Activated CD4-positive, CD25-positive, alpha-beta regulatory T cell treated with anti-CD3 and anti-CD28 coated beads, Interleukin-2, amount 50 U/mL, for 16 hours (primary cell): ENCODE results near the gene BEST2.
A peak's percentile ranks its signal among the peaks of the same experiment; 100 is the strongest.

Experiments used
- DNase-seq: peaks from one replicate; pipeline ENCODE4 v3.0.0-alpha.2; 2020; ENCODE audit warnings: low read depth, low spot score

The BEST2 gene

DNA sequence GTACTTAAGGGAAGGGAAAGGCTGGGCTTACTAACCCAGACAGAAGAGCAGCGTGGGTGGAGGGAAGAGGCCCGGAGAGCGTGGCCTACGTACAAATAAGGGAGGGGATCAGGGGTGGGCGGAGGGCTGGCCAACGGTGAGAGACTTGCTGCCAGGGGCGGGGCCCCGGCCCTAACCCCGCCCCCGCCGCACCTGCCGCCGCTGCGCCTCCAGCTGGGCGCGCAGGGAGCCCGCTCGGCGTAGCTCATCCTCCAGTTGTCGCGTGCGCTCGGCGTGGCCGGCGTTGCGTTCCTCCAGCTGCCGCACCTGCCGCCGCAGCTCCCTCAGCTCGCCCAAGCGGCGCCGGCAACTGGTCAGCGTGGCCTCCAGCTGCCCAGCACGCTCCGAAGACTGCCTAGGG is 18.1 kb downstream of the BEST2 start:
- no peak for DNase-seq

DNA sequence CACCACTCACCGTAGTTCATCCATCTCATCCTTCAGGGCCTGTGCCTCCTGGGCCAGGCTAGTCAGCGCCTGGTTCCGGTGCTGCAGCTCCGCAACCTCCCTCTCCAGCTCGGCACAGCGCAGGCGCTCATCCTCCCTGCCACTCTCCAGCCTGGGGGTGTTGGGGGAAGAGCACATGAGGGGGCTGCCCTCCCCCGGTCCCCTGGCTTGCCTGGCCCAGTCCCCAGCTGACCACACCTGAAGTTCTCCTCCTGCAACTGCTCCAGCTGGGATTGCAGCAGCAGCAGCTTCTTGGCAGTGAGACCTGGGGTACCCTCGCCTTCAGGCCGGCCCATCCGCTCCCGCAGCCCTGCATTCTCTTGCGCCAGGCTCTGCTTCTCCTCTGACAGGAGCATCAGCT is 19.3 kb downstream of the BEST2 start:
- DNase-seq = no peak

DNA sequence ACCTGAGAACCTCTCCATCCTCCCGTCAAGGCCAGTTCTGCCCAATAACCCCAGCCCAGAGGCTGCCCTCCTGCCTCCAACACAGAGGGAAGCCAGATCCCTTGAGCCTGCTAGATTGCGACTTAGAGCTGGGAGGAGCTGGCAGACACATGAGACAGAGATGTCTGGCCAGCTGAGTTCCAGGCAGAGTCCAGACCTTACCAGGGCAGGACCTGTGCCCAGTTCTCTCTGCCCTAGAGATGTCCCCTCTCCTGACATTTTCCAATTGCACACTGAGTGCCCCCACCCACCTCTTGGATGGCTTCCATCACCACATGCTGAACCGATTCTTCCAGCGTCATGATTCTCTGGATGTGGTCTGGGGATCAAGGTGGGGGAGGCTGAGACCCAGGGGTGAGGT is 20.7 kb downstream of the BEST2 start:
- DNase-seq = no peak

DNA sequence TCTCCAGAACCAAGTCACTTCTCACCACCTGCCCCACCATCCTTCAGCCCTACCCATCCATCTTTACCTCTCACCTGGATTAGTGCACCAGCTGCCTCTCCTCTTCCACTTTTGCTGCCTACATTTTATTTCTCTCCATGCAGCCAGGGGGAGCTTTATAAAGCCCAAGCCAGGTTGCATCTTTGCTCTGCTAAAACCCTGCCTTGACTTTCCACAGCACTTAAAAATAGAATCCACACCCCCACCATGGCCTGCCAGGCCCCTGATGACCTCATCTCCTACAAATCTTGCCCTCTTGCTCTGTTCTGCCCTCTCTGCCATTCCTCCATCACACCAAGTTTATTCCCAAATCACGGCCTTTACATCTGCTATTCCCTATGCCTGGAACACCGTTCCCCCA is 22.0 kb downstream of the BEST2 start:
- DNase-seq = no peak

DNA sequence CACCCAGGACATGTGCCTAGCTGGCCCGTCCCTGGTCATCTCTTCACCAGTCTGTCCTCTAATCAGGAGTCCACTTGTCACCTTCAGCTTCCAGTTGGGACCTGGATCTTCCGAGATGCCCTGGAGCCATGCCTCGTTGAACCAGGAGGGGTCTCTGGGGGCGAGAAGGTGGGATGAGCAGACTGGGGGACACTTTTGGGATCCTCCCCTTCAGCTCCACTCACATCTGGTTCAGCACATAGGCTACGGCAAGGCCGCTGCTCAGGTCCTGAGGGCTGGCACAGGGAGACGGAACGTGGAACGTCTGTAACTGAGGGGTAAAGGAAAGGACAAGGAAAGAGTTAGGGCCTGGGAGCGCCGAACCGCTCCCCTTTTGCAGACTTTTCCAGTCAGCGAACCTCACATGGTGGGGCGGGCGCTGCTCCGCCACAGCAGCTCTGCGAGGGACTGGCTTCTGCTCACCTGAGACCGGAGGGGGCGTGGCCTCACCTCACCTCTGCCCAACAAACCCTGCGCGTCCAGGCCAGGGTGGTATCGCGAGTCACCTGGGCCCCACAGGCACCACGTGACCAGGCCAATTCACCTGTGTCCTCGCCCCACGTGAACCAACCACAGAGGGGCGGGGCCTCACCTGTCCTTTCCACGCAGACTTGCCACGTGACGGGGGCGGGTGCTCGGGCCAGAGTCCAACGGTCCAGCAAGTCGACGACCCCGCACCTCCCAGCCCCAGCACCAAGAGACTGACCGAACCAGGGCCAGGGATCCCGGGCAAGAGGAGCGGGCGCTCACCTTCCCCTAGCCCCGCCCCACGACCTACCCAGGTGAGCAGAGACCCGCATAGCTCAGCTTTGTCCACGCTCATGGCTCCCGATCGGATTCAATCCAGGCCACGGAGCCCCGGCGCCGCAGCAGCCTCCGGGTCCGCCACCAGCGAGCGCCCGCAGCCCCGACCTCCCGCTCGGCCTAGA is 23.3 kb downstream of the BEST2 start, which contains the start of gene HOOK2:
Gene HOOK2 (minus strand): TSS at position 965 of the 968 bp plus-strand sequence. CDS start 103 bp downstream, at position 862.
- DNase-seq = no peak

DNA sequence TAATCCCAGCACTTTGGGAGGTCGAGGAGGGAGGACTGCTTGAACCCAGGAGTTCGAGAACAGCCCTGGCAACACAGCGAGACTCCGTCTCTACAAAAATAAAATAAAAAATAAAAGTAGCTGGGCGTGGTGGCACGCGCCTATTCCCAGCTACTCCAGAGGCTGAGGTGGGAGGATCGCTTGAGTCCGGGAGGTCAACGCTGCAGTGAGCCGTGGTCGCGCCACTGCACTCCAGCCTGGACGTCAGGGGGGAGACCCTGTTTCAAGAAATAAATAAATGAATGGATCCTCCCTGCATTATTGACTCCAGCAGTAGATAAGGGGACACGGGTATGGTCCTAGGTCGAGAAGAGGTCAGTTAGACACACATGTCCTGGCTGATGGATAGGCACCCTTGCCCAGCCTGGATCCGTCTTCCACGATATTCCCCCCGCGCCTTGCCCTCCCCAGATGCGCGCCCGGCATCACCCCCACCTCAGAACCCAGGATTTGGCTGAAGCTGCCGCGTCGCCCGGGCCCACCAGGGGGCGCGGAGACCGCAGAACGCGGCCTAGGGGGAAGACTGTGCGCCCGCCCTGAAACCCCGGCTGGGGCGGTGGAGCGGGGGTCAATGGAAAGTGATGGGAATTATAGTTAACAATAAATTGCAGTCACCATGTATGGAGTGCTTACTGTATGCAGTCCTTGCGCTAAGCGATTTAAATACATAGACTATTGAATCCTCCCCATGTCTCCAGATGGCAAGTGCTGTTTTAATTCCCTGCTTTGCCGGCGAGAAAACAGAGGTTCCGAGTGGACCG is 25.8 kb downstream of the BEST2 start:
- peak; percentile 69 for DNase-seq

DNA sequence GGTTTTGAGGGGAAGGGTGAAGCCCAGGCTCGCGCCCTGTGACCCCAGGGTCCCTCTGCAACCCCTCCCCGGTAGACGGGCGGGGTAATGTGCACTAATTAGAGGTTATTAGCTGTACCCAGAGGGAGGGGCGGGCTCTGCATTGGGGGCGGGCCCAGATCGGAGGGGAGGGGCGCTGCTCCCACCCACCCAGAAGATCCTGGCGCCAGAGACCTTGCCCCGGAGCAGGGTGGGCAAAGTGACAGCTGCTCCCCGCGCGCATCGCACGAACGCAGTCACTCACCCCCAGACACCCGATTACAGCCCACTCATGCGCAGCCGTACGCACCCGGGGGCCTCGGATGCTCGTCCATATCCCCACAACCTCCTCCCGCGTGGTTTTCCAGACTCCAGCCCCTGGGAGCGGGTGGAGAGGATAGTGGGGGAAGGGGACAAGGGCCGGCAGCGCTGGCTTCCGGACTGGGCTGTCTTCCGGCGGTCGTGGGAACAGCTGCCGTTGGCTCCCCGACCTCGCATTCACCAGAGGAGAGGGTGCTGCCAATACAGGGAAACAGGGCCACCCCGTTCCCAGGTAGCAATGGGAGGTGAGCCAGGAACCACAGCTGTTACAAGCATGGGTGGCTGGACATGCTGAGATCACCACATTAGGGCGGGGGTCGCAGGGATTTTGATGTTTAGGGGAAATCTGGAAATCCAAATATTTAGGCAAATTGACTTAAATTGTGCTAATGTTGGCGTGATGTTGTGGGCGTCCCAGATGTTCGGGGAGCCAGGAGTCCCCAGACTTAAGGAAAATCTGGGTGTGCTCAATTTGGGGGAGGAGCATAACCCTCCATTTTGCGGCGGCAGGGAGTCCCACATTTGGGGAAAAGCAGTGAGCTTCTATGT is 26.7 kb downstream of the BEST2 start:
- DNase-seq = no peak

DNA sequence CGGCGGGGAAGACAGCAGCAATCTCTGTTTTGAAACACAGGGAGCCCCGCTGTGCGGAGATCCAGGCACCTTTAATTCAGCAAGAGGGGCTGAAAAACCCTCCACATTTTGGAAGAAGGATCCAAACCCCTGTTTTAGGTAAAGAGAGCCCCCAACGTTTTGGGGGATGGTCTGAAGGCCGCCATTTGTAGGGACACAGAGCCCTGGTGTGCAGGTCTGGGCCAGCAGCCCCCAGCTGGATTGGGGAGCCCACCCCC is 27.2 kb downstream of the BEST2 start:
- DNase-seq = no peak

DNA sequence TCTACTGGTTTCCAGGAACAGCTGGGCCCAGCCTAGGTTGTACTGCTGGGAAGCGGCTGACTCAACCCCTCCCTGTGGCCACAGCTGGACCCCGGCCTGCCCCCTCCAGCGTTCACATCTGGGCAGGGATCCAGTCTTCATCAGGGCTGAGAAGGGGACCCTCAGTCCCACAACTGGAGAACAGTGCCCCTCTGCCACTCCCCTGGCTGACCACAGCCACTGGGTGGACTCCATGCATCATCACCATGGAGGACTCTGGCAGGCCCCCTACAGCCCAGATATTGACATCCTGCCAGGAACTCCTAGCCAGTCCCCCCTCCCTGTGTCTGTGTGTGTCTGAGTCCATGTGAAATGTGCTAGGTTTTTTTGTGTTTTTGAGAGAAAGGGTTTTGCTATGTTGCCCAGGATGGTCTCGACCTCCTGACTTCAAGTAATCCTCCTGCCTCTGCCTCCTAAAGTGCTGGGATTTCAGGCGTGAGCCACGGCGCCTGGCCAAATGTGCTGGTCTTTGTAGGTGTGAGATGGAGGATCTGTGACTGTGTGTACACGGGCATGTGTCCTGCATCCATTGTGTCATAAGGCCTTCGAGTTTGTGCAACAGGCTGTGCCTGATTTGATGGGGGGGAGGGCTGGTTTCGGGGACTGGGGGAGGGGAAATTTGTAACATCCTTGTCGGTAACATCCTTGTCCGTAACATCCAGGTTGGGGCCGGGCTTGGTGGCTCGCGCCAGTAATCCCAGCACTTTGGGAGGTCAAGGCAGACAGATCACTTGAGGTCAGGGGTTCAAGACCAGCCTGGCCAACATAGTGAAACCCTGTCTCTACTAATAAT is 27.8 kb downstream of the BEST2 start:
- no peak for DNase-seq

DNA sequence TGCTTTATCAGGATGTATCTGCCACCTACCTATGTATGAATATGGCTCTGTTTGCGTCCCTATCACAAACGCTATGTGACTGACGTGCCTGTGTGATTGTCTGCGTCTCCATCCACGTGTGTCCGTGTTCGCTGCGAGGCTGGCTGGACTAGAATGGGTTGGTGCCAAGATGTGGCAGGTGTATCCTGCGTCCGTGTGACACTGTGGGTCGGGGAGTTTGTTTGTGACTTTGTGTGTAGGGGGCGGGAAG is 30.5 kb downstream of the BEST2 start:
- DNase-seq = no peak

DNA sequence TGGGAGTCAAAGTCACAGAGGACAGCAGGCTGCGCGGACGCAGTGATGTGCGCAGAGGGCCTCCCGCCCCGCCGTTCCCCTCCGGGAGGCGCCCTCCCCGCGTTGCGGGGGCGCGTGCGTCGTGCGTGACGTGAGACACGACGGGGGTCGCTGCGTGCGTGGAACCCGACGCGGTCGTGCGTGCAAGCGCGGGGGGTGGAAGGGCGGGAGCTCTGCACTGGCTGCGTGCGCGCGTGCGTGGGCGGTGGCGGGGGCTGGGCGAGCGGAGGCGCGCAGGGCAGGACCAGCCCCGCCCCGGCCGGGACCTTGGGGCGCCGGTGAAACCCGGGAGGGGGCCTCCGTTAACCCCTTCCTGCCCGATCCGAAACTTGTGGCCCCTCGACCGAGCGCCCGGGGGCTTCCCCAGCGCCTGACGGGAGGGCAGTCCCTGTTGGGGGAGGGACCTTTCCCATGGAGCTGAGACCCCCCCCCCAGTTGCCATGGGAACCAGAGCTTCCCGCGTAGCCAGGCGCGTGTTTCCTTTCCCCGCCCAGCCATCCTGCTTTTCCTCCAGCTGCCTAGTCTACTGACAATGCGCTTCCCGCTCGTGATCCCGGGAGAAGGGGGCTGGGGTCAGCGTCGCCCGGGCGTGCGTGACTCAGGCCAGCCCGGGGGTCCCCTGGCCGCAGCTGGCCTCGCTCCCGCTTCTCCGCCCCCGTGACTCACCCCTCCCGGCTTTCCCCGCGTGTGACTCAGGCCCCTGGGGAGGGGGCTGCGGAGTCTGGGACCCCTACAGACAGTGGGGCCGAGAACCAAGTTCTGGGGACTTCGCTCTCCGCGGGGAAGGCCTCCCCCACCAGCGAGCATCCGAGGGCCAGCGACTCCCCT is 31.1 kb downstream of the BEST2 start:
- DNase-seq = peak; percentile 89

DNA sequence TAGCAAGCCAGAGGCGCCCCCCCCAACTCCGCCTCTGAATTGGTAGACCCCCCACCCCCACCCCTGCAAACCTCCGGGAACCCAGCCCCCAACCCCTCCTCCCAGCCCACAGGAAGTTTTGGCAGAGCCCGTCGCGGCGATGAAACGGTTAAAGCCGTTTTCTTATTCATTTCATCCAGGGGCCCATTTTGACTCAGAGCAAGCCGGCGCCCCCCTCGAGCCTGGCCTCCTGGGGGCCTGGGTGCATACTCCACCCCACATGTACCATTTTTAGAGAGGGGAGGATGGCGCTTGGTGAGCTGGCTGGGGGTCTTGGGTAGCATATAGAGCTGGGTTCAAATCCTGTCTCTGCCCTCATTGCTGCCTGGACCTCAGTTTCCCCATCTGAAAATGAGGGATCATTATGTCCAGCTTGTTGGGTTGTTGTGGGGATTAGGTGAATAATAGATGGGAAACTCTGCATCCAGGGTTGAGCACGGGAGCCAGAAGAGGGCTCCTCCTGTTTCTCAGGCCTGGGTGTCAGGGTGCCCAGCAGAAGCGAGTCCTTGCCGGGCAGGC is 31.8 kb downstream of the BEST2 start:
- DNase-seq = no peak

DNA sequence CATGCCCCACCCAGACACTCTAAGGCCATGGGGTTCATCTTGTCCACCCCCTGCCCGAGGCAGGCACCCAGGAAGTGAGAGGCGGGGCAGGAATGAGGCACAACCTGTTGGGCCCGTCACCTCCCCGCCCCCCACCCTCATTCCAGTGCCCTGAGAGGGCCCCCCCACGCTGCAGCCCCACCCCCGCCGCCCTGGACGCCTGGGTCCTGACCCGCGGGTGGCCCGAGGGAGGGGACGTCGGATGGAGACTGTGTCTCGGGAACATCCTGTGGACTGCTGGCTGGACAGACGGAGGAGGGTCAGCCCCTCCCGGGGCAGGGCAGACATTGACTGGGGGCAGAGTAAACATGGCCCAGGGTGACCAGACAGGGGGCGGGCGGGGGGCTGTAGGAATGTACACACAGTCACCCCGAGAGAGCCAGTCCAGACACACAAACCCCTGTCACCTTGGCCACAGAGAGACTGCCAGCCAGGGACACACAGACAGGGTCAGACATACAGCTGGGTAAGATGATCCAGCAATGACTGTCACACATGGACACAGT is 32.3 kb downstream of the BEST2 start:
- no peak for DNase-seq

DNA sequence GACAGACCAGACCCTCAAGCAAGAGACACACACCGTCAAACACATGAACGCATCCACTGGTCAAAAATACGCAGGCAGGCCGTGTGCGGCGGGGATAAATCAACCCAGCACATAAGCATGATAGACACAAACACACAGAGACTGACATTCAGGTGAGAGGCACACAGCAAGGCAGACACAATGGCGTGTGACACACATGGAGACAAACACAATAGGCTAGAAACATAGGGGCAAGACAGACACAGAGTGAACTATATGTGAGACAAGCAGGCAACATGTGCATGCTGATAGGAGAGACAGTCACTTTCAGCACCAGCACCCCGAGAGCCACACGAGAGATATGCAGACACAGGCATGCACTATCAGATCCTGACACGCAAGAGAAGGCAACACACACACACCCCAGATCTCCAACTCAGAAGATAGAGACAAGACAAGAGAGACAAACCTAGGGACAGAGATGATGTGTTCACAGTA is 32.8 kb downstream of the BEST2 start:
- DNase-seq = no peak

DNA sequence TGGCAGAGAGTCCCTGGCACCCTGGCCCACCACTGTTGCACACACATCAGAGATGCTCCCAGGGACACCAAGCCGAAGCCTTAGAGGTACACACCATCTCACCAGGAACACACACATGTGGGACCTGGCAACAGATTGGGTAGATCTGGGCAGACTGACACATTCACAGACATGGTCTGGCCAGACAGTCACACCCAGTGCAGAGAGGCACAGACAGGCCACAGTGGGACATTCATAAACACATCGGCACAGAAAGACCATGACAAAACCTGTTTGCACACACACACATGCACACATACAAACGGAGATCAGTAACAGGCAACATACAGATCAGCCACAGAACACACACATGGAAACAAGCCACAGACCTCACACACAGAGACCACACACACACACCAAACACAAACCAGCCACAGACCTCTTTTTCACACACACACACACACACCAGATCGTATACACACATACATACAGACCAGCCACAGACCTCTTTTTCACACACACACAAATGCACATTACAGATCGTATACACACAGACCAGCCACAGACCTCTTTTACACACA is 33.4 kb downstream of the BEST2 start:
- no peak for DNase-seq

DNA sequence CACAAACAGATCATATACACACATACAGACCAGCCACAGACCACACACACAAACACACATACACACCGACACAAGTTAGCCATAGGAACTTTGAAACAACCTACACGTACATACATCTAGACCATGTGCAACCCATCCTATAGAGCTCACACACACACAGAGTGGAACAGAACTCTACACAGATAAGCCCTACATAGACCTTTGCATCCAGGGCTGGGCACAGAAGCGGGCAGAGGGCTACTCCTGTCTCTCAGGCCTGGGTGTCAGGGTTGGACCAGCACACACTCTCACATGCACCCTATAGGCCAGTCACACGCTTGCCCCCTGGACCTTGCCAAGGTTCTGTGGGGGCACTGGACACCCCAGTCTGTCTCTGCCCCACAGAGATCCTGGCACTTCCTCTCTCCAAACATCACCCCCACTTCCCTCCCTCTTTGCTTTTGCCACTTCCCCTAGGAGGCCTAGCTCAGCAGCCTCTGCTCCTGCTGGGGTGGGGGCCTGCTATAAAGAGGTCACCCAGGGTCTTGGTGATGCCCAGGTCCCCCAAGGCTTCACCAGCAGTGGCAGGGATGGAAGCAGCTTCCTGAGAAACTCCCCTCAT is 33.9 kb downstream of the BEST2 start:
- DNase-seq = no peak

DNA sequence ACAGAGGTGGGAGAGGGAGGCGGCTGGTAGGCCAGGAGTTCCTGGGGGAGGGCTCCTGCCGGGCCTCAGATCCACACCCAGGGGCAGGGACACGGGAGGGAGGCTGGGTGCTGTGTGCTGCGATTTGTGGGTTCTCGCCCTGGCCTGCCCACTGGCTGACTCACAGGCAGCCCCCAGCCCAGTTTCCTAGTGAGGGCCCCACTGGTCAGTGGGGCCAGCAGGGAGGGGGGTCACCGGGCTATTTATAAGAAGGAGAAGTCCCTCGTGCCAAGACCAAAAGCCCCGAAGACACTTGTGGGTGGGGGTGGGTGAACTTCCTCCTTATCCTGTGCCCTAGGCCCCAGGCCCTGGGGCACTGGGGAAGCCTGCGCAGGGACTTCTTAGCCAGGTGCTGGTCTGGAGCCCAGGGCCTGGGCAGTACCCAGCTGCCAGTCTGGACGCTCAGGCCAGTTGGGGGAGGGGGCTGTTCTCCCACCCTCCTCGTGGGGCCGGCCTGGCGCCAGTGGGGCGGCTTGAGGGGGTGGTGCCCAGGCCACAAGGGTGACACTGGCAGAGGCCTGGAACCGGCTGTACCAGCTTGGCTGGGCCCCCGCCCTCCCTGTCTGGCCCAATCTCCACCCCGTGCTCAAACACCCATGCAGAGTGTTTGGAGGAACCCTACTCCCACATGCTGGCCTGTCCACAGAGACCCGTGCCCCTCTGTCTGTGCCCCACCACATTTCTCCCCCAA is 34.7 kb downstream of the BEST2 start:
- no peak for DNase-seq

DNA sequence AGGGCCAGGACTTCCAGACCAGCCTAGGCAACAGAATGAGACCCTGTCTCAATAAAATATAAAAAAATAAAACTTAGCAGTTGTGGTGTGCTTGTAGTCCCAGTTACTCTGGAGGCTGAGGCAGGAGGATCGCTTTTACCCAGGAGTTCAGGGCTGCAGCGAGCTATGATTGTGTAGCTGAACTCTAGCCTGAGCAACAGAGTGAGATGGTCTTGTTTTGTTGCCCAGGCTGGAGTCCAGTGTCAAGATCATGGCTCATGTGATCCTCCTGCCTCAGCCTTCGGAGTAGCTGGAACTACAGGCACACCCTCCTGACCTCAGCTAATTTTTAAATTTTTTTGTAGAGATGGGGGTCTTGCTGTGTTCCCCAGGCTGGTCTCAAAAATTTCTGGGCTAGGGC is 35.4 kb downstream of the BEST2 start:
- no peak for DNase-seq
